Measurements from ENCODE around the gene GLDC.

DNA sequence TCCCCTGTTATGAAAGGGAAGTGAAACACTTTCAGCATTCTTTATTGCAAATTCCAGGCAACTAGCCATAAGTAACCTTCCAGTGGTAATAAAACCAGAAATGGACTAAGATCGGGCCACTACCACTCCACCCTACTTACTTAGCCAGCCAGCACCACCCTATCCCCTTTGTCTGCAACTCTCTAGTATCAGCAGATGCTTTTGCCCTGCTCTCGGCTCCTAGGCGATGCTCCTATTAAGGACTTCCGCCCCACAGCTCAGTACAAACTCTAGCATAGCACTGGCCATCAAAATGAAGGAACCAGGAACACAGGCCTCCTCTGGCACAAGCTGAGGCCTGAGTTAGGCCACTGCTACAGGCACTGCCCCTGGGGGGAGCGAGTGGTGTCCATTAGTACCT is 81.2 kb downstream of the GLDC start:
- TF ChIP-seq FOXM1 (IDR thresholded peaks at IDR 0.05; ENCODE audit: borderline replicate concordance) (no peak), BHLHE40 (IDR thresholded peaks at IDR 0.05; ENCODE audit: borderline replicate concordance) (no peak), SP1 (IDR thresholded peaks at IDR 0.05) (no peak), ARNT (IDR thresholded peaks at IDR 0.05) (no peak), TARDBP (IDR thresholded peaks at IDR 0.05) (no peak), NFRKB (IDR thresholded peaks at IDR 0.05) (no peak), CTBP1 (IDR thresholded peaks at IDR 0.05; ENCODE audit: borderline replicate concordance) (no peak), HDGF (IDR thresholded peaks at IDR 0.05; ENCODE audit: borderline replicate concordance) (no peak), ELF4 (IDR thresholded peaks at IDR 0.05) (no peak), SUZ12 (IDR thresholded peaks at IDR 0.05) (no peak), L3MBTL2 (conservative IDR thresholded peaks at IDR 0.05) (no peak), ZNF384 (IDR thresholded peaks at IDR 0.05) (no peak)
- TF ChIP-seq, protein P1, sequence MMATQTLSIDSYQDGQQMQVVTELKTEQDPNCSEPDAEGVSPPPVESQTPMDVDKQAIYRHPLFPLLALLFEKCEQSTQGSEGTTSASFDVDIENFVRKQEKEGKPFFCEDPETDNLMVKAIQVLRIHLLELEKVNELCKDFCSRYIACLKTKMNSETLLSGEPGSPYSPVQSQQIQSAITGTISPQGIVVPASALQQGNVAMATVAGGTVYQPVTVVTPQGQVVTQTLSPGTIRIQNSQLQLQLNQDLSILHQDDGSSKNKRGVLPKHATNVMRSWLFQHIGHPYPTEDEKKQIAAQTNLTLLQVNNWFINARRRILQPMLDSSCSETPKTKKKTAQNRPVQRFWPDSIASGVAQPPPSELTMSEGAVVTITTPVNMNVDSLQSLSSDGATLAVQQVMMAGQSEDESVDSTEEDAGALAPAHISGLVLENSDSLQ (IDR thresholded peaks at IDR 0.05) = no peak
